GM19025 (cell line): Measurements from ENCODE around the gene GKN2.
"Not testable (repeated sequence)": the region's sequence is repeated elsewhere in the genome, so short reads cannot be mapped to it uniquely, and the experiment has no call there.

Experiments used
- ATAC-seq: cut with Tn5 transposase; IDR thresholded peaks from one replicate; pipeline ENCODE4 v1.9.1; 2021; ENCODE audit warnings: mild to moderate bottlenecking, low read depth, moderate library complexity; ENCODE audit not compliant: unreplicated experiment

The GKN2 gene

GRCh38 chr2:68964282-68964681 lies 11.6 kb upstream of the GKN2 start:
- no peak for ATAC-seq

- no peak for ATAC-seq
These were observed 8.7 kb upstream of the GKN2 start for GRCh38 chr2:68961380-68961779.

- ATAC-seq, result no peak
These were observed 6.3 kb upstream of the GKN2 start for GRCh38 chr2:68959001-68959400.

GRCh38 chr2:68955432-68955831 lies 2.7 kb upstream of the GKN2 start:
- ATAC-seq, result not testable (repeated sequence)

- ATAC-seq, result no peak
These were observed 794 bp downstream of the GKN2 start for GRCh38 chr2:68951899-68952298.

- no peak for ATAC-seq
These were observed 4.0 kb downstream of the GKN2 start for GRCh38 chr2:68948710-68949109.

GRCh38 chr2:68946117-68946516 lies 6.6 kb downstream of the GKN2 start:
- ATAC-seq, result no peak

GRCh38 chr2:68943581-68944568 lies 8.8 kb downstream of the GKN2 start:
- ATAC-seq, result no peak

GRCh38 chr2:68942827-68943226 lies 9.9 kb downstream of the GKN2 start:
- ATAC-seq, result no peak

GRCh38 chr2:68940369-68940768 lies 12.3 kb downstream of the GKN2 start:
- no peak for ATAC-seq

GRCh38 chr2:68939962-68940361 lies 12.7 kb downstream of the GKN2 start:
- ATAC-seq, result no peak

- no peak for ATAC-seq
These were observed 13.8 kb downstream of the GKN2 start for GRCh38 chr2:68938938-68939337.

GRCh38 chr2:68937346-68938055 lies 15.2 kb downstream of the GKN2 start:
- no peak for ATAC-seq

- no peak for ATAC-seq
These were observed 15.8 kb downstream of the GKN2 start for GRCh38 chr2:68936889-68937288.

GRCh38 chr2:68936427-68936826 lies 16.3 kb downstream of the GKN2 start:
- ATAC-seq, result no peak

GRCh38 chr2:68935471-68935870 lies 17.2 kb downstream of the GKN2 start:
- no peak for ATAC-seq

- ATAC-seq, result no peak
These were observed 18.7 kb downstream of the GKN2 start for GRCh38 chr2:68934021-68934420.

GRCh38 chr2:68932402-68932801 lies 20.3 kb downstream of the GKN2 start:
- no peak for ATAC-seq

GRCh38 chr2:68931799-68932198 lies 20.9 kb downstream of the GKN2 start:
- ATAC-seq, result no peak

- ATAC-seq, result no peak
These were observed 21.5 kb downstream of the GKN2 start for GRCh38 chr2:68931149-68931711.

GRCh38 chr2:68926796-68927195 lies 25.9 kb downstream of the GKN2 start:
- no peak for ATAC-seq
